ENCODE results near the gene RSPO1.

- TF ChIP-seq POLR2A (IDR thresholded peaks at IDR 0.05; ENCODE audit: low read depth, low read length): no peak
- no peak for TF ChIP-seq SP1 (IDR thresholded peaks at IDR 0.05; ENCODE audit: low read depth, low read length)
- TF ChIP-seq RB1 (IDR thresholded peaks at IDR 0.05; ENCODE audit: borderline replicate concordance): no peak
- TF ChIP-seq EGR1 (IDR thresholded peaks at IDR 0.05; ENCODE audit: borderline replicate concordance in 1 of 2, low read depth in 2 of 2, low read length in 2 of 2): no peak
- TF ChIP-seq CTCF (IDR thresholded peaks at IDR 0.05 in 2 of 3, conservative IDR thresholded peaks at IDR 0.05 in 1 of 3; ENCODE audit: control insufficient read depth in 2 of 3, extremely low read depth in 1 of 3, insufficient read depth in 1 of 3, low read depth in 3 of 3, low read length in 3 of 3): no peak
- TF ChIP-seq ZNF274 (IDR thresholded peaks at IDR 0.05; ENCODE audit: insufficient read depth, insufficient read length): no peak
- TF ChIP-seq CREB1 (IDR thresholded peaks at IDR 0.05; ENCODE audit: low read depth): no peak
- TF ChIP-seq POLR2AphosphoS5 (IDR thresholded peaks at IDR 0.05; ENCODE audit: low read length): no peak
- no peak for TF ChIP-seq BHLHE40 (IDR thresholded peaks at IDR 0.05; ENCODE audit: borderline replicate concordance in 1 of 2, low read depth in 2 of 2, low read length in 1 of 2)
- no peak for TF ChIP-seq CEBPZ (IDR thresholded peaks at IDR 0.05; ENCODE audit: low read depth, low read length)
- no peak for TF ChIP-seq NR2C2 (IDR thresholded peaks at IDR 0.05; ENCODE audit: borderline replicate concordance, control insufficient read depth, insufficient read length, low read depth)
- no peak for TF ChIP-seq FOXK2 (IDR thresholded peaks at IDR 0.05)
Observed at GRCh38 chr1:37570528-37571334, 64.0 kb downstream of the RSPO1 start.
